Measurements from ENCODE around the gene TALDO1.

The TALDO1 gene

DNA sequence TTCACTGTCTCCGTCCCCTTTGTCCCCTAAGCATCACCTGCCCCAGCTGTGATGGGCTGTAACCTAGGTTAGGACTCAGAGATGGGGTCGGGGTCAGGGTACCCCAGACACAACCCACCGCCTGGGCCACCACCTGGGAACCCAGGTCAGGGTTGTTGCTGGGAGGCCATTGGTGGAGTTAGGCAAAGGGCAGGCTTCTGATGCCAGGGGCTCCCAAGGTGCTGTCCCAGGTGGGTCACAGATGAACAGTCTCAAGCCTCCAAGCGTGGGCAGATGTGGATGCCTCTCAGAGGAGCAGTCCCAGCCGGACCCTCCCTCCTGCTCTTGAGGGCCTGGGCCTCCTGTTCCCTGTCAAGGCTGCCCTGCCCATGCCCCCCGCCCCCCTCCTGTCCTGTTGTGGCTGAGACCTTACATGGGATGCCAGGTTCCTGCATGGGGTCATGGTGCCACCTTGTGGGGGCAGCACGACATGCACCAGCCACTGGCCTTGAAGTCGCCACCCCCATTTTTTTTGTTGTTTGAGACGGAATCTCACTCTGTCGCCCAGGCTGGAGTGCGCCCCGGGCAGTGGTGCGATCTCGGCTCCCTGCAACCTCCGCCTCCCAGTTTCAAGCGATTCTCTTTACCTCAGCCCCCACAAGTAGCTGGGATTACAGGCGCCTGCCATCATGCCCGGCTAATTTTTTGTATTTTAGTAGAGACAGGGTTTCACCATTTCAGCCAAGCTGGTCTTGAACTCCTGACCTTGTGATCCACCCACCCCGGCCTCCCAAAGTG, 17.9 kb downstream of the TALDO1 start:
- peak; percentile 60; the same call in 1 of the 2 replicates for TF ChIP-seq RAD21 (IDR thresholded peaks at IDR 0.05; ENCODE audit: low read depth)
- TF ChIP-seq YY1 (IDR thresholded peaks at IDR 0.05; ENCODE audit: low read depth), result no peak

- TF ChIP-seq CEBPB (IDR thresholded peaks at IDR 0.05), result 0 out of 2 replicates have a peak, but pooled peaks have one; percentile 32
- TF ChIP-seq TAF1 (IDR thresholded peaks at IDR 0.05; ENCODE audit: low read depth), result no peak
These were observed 18.5 kb downstream of the TALDO1 start for GRCh38 chr11:765802-766091.

DNA sequence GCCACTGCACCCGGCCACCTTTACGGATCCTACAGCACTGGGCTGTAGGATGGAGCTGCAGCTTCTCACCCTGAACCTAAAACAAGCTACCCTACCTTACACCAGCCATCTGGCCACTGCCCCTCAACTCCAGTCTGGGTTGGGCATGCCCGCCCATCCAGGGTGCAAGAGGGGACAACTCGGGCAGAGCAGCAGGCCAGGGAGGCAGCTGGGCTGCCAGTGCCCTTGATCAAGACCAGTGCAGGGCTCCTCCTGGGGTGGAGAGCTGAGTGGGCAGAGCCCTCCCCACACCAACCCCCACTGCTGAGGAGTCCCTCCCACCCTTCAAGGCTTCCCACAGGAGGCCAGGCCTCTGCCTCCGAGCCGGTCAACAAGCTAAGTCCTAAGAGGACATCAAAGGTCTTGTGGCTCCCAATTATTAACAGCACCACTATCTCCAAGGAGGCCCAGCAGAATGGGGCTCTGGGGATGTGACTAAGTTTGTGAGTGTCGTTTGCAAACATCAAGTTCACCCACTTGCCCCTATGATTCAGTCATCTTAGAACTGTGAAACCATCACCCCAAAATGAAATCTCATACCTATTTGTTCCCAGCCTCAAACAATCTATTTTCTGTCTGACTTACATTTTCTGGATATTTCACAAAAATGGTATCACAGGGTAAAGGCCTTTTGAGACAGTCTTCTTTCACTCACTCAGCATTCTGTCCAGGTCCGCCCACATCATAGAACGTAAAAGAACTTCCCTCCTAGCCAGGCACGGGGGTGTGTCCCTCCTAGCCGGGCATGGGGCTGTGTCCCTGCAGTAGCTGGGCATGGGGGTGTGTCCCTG, 19.1 kb downstream of the TALDO1 start:
- TF ChIP-seq CREB1 (IDR thresholded peaks at IDR 0.05; ENCODE audit: low read depth) (no peak), NFIC (IDR thresholded peaks at IDR 0.05) (no peak), TAF1 (IDR thresholded peaks at IDR 0.05; ENCODE audit: low read depth) (no peak), CEBPB (IDR thresholded peaks at IDR 0.05) (no peak), RAD21 (IDR thresholded peaks at IDR 0.05; ENCODE audit: low read depth) (no peak), FOXM1 (IDR thresholded peaks at IDR 0.05; ENCODE audit: borderline replicate concordance, low read depth) (no peak), YY1 (IDR thresholded peaks at IDR 0.05; ENCODE audit: low read depth) (no peak), EGR1 (IDR thresholded peaks at IDR 0.05) (no peak), MAX (IDR thresholded peaks at IDR 0.05) (no peak), USF1 (IDR thresholded peaks at IDR 0.05) (no peak), TCF12 (IDR thresholded peaks at IDR 0.05; ENCODE audit: low read depth) (no peak), ZBTB7A (IDR thresholded peaks at IDR 0.05; ENCODE audit: low read depth) (no peak), EP300 (IDR thresholded peaks at IDR 0.05; ENCODE audit: borderline replicate concordance) (no peak)
- TF ChIP-seq, protein P1, sequence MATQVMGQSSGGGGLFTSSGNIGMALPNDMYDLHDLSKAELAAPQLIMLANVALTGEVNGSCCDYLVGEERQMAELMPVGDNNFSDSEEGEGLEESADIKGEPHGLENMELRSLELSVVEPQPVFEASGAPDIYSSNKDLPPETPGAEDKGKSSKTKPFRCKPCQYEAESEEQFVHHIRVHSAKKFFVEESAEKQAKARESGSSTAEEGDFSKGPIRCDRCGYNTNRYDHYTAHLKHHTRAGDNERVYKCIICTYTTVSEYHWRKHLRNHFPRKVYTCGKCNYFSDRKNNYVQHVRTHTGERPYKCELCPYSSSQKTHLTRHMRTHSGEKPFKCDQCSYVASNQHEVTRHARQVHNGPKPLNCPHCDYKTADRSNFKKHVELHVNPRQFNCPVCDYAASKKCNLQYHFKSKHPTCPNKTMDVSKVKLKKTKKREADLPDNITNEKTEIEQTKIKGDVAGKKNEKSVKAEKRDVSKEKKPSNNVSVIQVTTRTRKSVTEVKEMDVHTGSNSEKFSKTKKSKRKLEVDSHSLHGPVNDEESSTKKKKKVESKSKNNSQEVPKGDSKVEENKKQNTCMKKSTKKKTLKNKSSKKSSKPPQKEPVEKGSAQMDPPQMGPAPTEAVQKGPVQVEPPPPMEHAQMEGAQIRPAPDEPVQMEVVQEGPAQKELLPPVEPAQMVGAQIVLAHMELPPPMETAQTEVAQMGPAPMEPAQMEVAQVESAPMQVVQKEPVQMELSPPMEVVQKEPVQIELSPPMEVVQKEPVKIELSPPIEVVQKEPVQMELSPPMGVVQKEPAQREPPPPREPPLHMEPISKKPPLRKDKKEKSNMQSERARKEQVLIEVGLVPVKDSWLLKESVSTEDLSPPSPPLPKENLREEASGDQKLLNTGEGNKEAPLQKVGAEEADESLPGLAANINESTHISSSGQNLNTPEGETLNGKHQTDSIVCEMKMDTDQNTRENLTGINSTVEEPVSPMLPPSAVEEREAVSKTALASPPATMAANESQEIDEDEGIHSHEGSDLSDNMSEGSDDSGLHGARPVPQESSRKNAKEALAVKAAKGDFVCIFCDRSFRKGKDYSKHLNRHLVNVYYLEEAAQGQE (IDR thresholded peaks at IDR 0.05; ENCODE audit: low read depth), result no peak

DNA sequence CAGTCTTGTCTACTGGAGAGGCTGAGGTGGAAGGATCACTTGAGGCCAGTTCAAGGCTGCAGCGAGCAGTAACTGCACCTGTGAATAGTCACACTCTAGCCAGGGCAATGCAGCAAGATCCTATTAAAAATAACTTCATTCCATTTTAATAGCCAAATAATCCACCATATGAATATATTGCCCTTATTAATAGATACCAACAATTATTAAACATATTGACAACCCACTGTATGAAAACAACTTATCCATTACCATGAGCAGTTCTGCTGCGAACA, 19.6 kb downstream of the TALDO1 start:
- TF ChIP-seq CREB1 (IDR thresholded peaks at IDR 0.05; ENCODE audit: low read depth), result no peak
- TF ChIP-seq RAD21 (IDR thresholded peaks at IDR 0.05; ENCODE audit: low read depth), result no peak
- no peak for TF ChIP-seq USF1 (IDR thresholded peaks at IDR 0.05)
- no peak for TF ChIP-seq NFIC (IDR thresholded peaks at IDR 0.05)
- no peak for TF ChIP-seq EP300 (IDR thresholded peaks at IDR 0.05; ENCODE audit: borderline replicate concordance)
- no peak for TF ChIP-seq TAF1 (IDR thresholded peaks at IDR 0.05; ENCODE audit: low read depth)
- no peak for TF ChIP-seq CEBPB (IDR thresholded peaks at IDR 0.05)
- TF ChIP-seq TEAD4 (IDR thresholded peaks at IDR 0.05), result no peak
- TF ChIP-seq EGR1 (IDR thresholded peaks at IDR 0.05), result no peak
- TF ChIP-seq MAX (IDR thresholded peaks at IDR 0.05), result no peak
- TF ChIP-seq FOXM1 (IDR thresholded peaks at IDR 0.05; ENCODE audit: borderline replicate concordance, low read depth), result no peak
- no peak for TF ChIP-seq ZBTB7A (IDR thresholded peaks at IDR 0.05; ENCODE audit: low read depth)
- no peak for TF ChIP-seq TCF12 (IDR thresholded peaks at IDR 0.05; ENCODE audit: low read depth)
- TF ChIP-seq YY1 (IDR thresholded peaks at IDR 0.05; ENCODE audit: low read depth), result no peak
- TF ChIP-seq, protein P1 (IDR thresholded peaks at IDR 0.05; ENCODE audit: low read depth), result no peak

- TF ChIP-seq TEAD4 (IDR thresholded peaks at IDR 0.05) (no peak), EP300 (IDR thresholded peaks at IDR 0.05; ENCODE audit: borderline replicate concordance) (no peak), USF1 (IDR thresholded peaks at IDR 0.05) (no peak), CREB1 (IDR thresholded peaks at IDR 0.05; ENCODE audit: low read depth) (no peak), TAF1 (IDR thresholded peaks at IDR 0.05; ENCODE audit: low read depth) (no peak), ZBTB7A (IDR thresholded peaks at IDR 0.05; ENCODE audit: low read depth) (no peak)
These were observed 20.0 kb downstream of the TALDO1 start for GRCh38 chr11:767238-767637.

Measured in Ishikawa (cell line).